HepG2 (cell line): Measurements from ENCODE around the gene SDR39U1. TPM values are rescaled to one million over a fixed set of nuclear protein-coding genes. Genes with fewer than 3 reads are reported as not detected.

Source experiments
- ATAC-seq: fragments of 200-7000 bp; cut with Tn5 transposase; 3 replicates; pipeline ENCODE4 v1.9.1; 2020; ENCODE audit warnings: mild to moderate bottlenecking, moderate library complexity
- BruUV-seq: library from RNA; stranded (reverse); fragments of 400-500 nt; replicated peaks from 2 replicates; lab custom pipeline; 2021; lab: Mats Ljungman, UMichigan
- CTCF ChIA-PET: fragments of 300-600 bp; formaldehyde crosslinking; extraction: SDS; loops from one replicate; lab custom pipeline; 2021; ENCODE audit warnings: low total read pairs, inconsistent platforms, low intra/inter-chr PET ratio; lab: Yijun Ruan, JAX
- POLR2A ChIA-PET: fragments of 350-600 bp; sonication (Branson Sonifier 250); formaldehyde crosslinking; loops from one replicate; lab custom pipeline; 2020; ENCODE audit warnings: antibody characterized with exemption, inconsistent platforms; lab: Yijun Ruan, JAX
- DNase-seq: peaks from one replicate; pipeline ENCODE4 v3.0.0-alpha.2; 2015; ENCODE audit warnings: low spot score
- FAIRE-seq: peaks from 3 replicates; lab custom pipeline; 2011; peaks lifted over from hg19 to GRCh38; lab: Jason Lieb, UNC
- H2AFZ ChIP-seq: one replicate; pipeline ENCODE4 v1.6.1; 2011; ENCODE audit warnings: low read length, inconsistent platforms
- H3K27ac ChIP-seq: fragments of 300-600 bp; 3 replicates; pipeline ENCODE4 v1.8.0; 2011; ENCODE audit warnings: mixed run types, mild to moderate bottlenecking, mixed read lengths, low read length, inconsistent platforms; ENCODE audit not compliant: insufficient read depth; ENCODE audit errors: extremely low read length
- H3K27me3 ChIP-seq, 2 experiments: fragments of 200-600 bp in 1 of 2; 2 replicates in 1 of 2; 3 replicates in 1 of 2; pipeline versions ENCODE4 v1.6.0 to v1.8.0; 2011; ENCODE audit warnings: low read length in 2 of 2, mild to moderate bottlenecking in 2 of 2, moderate library complexity in 2 of 2, inconsistent platforms in 1 of 2; ENCODE audit not compliant: insufficient read depth in 2 of 2, control insufficient read depth in 1 of 2
- H3K36me3 ChIP-seq, 2 experiments: fragments of 200-600 bp in 1 of 2; replicated peaks in 1 of 2; 2 replicates in 1 of 2; 3 replicates in 1 of 2; pipeline versions ENCODE4 v1.5.1 to v1.8.0; 2011; ENCODE audit warnings: low read length in 2 of 2, inconsistent platforms in 1 of 2; ENCODE audit not compliant: insufficient read depth in 2 of 2, control insufficient read depth in 1 of 2
- H3K4me1 ChIP-seq: 2 replicates; pipeline ENCODE4 v1.5.1; 2012; ENCODE audit warnings: low read length, inconsistent platforms; ENCODE audit not compliant: insufficient read depth
- H3K4me2 ChIP-seq: 2 replicates; pipeline ENCODE4 v1.6.0; 2011; ENCODE audit warnings: low read depth, low read length, inconsistent platforms
- H3K4me3 ChIP-seq, 3 experiments: fragments of 200-600 bp in 1 of 3; sonication (generic), shearing (Covaris generic) in 1 of 3; replicated peaks in 1 of 3; 2 replicates each; pipeline ENCODE4 v1.5.1; 2011 to 2016; ENCODE audit warnings: low read length in 3 of 3, inconsistent platforms in 2 of 3, low read depth in 2 of 3, mild to moderate bottlenecking in 2 of 3, control low read depth in 1 of 3, mixed read lengths in 1 of 3; ENCODE audit not compliant: insufficient read depth in 1 of 3
- H3K79me2 ChIP-seq: one replicate; pipeline ENCODE4 v1.6.1; 2011; ENCODE audit warnings: low read length, inconsistent platforms; ENCODE audit not compliant: insufficient read depth
- H3K9ac ChIP-seq: 2 replicates; pipeline ENCODE4 v1.6.0; 2011; ENCODE audit warnings: mild to moderate bottlenecking, low read depth, low read length, inconsistent platforms; ENCODE audit not compliant: insufficient read depth
- H3K9me3 ChIP-seq: 2 replicates; pipeline ENCODE4 v1.5.1; 2012; ENCODE audit warnings: mild to moderate bottlenecking, low read length
- H4K20me1 ChIP-seq: 2 replicates; pipeline ENCODE4 v1.6.0; 2011; ENCODE audit warnings: inconsistent platforms, mild to moderate bottlenecking, low read length, moderate library complexity; ENCODE audit not compliant: insufficient read depth
- ATF7 ChIP-seq, 2 experiments: fragments of 450-650 bp in 1 of 2; sonication (generic) in 1 of 2; formaldehyde crosslinking in 1 of 2; IDR thresholded peaks; 2 replicates each; pipeline versions ENCODE4 v1.4.0 to v1.6.1; 2016 to 2020; ENCODE audit warnings: antibody characterized with exemption in 1 of 2, mild to moderate bottlenecking in 1 of 2, missing genetic modification reagents in 1 of 2
- EZH2 ChIP-seq: conservative IDR thresholded peaks from 2 replicates; pipeline ENCODE4 v1.6.1; 2012; ENCODE audit warnings: mild to moderate bottlenecking, low read depth, low read length, moderate library complexity
- GTF3A ChIP-seq: sonication (generic); formaldehyde crosslinking; conservative IDR thresholded peaks from 2 replicates; pipeline ENCODE4 v1.4.0; 2020; ENCODE audit warnings: mild to moderate bottlenecking, missing genetic modification reagents
- MTA1 ChIP-seq: sonication (generic); formaldehyde crosslinking; IDR thresholded peaks from 2 replicates; pipeline ENCODE4 v1.4.0; 2020; ENCODE audit warnings: missing genetic modification reagents, mild to moderate bottlenecking, borderline replicate concordance
- POGZ ChIP-seq: sonication (generic); formaldehyde crosslinking; IDR thresholded peaks from 2 replicates; pipeline ENCODE4 v1.4.0; 2020; ENCODE audit warnings: mild to moderate bottlenecking, missing genetic modification reagents
- PTBP1 ChIP-seq: fragments of 200-400 bp; formaldehyde crosslinking; IDR thresholded peaks from 2 replicates; pipeline ENCODE4 v1.6.1; 2018; ENCODE audit warnings: low read length, low read depth; ENCODE audit not compliant: poor library complexity, severe bottlenecking
- SMAD1 ChIP-seq: sonication (generic); formaldehyde crosslinking; IDR thresholded peaks from 2 replicates; pipeline ENCODE4 v1.4.0; 2020; ENCODE audit warnings: missing genetic modification reagents, low read depth, mild to moderate bottlenecking, borderline replicate concordance
- SRSF1 ChIP-seq: fragments of 200-400 bp; formaldehyde crosslinking; optimal IDR thresholded peaks from 2 replicates; pipeline ENCODE3; 2017; ENCODE audit warnings: mild to moderate bottlenecking, low read depth, low read length, moderate library complexity
- ZNF10 ChIP-seq: sonication (generic); formaldehyde crosslinking; IDR thresholded peaks from 2 replicates; pipeline ENCODE4 v1.4.0; 2020; ENCODE audit warnings: mild to moderate bottlenecking, low read depth, missing genetic modification reagents, borderline replicate concordance
- ZNF225 ChIP-seq: sonication (generic); formaldehyde crosslinking; IDR thresholded peaks from 2 replicates; pipeline ENCODE4 v1.4.0; 2020; ENCODE audit warnings: mild to moderate bottlenecking, missing genetic modification reagents
- ZNF230 ChIP-seq: sonication (generic); formaldehyde crosslinking; IDR thresholded peaks from 2 replicates; pipeline ENCODE4 v1.4.0; 2020; ENCODE audit warnings: mild to moderate bottlenecking, missing genetic modification reagents
- ZNF367 ChIP-seq: sonication (generic); formaldehyde crosslinking; IDR thresholded peaks from 2 replicates; pipeline ENCODE4 v1.4.0; 2020; ENCODE audit warnings: missing genetic modification reagents, borderline replicate concordance
- ZNF616 ChIP-seq: sonication (generic); formaldehyde crosslinking; IDR thresholded peaks from 2 replicates; pipeline ENCODE4 v1.5.0; 2020; ENCODE audit warnings: low read depth, mild to moderate bottlenecking, missing genetic modification reagents
- ZNF672 ChIP-seq: sonication (generic); formaldehyde crosslinking; IDR thresholded peaks from 2 replicates; pipeline ENCODE4 v1.8.1; 2022; ENCODE audit warnings: missing genetic modification reagents
- ZNF713 ChIP-seq: sonication (generic); formaldehyde crosslinking; IDR thresholded peaks from 2 replicates; pipeline ENCODE4 v1.4.0; 2020; ENCODE audit warnings: mild to moderate bottlenecking, missing genetic modification reagents
- WGBS: methylation state at CpG from one replicate; pipeline ENCODE4 v1.1.6; 2017; ENCODE audit warnings: low lambda C conversion rate; 5-methylcytosine and 5-hydroxymethylcytosine counted together
- in situ Hi-C: cut with HindIII; loops from 2 replicates; pipeline ENCODE4 v1.10.0; 2017; ENCODE audit warnings: low pct_unique_long_range_greater_than_20kb; ENCODE audit not compliant: extremely low pct_ligation_motif_present
- intact Hi-C: fragments of 100-400 bp; cut with micrococcal nuclease; formaldehyde crosslinking; loops from one replicate; pipeline ENCODE4 v1.10.0; 2022; ENCODE audit not compliant: unreplicated experiment
- polyA plus RNA-seq, 8 experiments: library from polyadenylated mRNA; depleted of rRNA in 3 of 8; stranded (reverse) in 7 of 8; unstranded in 1 of 8; fragments of >200 nt; fragmentation: Illumina TruSeq in 4 of 8; extraction: Trizol in 4 of 8; gene quantifications; 2 replicates each; pipeline versions ENCODE4 v1.2.1 to v1.2.3, GENCODE V29; 2011 to 2016; ENCODE audit warnings: low read depth in 4 of 8, missing spikeins in 1 of 8, mixed read lengths in 1 of 8; ENCODE audit not compliant: insufficient read depth in 1 of 8
- total RNA-seq, 5 experiments: library from RNA; depleted of rRNA; stranded (reverse); fragments of >200 nt; fragmentation: Illumina TruSeq; extraction: Trizol; gene quantifications; 2 replicates each; pipeline ENCODE4 v1.2.3, GENCODE V29; 2016; ENCODE audit warnings: low read depth in 1 of 5
- TF ChIP-seq, protein P1 (sequence below): sonication (generic); formaldehyde crosslinking; IDR thresholded peaks from 2 replicates; pipeline ENCODE4 v1.4.0; 2020; ENCODE audit warnings: missing genetic modification reagents, borderline replicate concordance
- TF ChIP-seq, protein P2 (sequence below): sonication (generic); formaldehyde crosslinking; IDR thresholded peaks from 2 replicates; pipeline ENCODE4 v1.5.0; 2020; ENCODE audit warnings: mild to moderate bottlenecking, missing genetic modification reagents, borderline replicate concordance

The SDR39U1 gene
- total and polyA plus RNA-seq, 2 of the 13 experiments (the other 11 are each of a cell fraction or from before 2014, with no cell fraction given) = 34.4 to 129 TPM

DNA sequence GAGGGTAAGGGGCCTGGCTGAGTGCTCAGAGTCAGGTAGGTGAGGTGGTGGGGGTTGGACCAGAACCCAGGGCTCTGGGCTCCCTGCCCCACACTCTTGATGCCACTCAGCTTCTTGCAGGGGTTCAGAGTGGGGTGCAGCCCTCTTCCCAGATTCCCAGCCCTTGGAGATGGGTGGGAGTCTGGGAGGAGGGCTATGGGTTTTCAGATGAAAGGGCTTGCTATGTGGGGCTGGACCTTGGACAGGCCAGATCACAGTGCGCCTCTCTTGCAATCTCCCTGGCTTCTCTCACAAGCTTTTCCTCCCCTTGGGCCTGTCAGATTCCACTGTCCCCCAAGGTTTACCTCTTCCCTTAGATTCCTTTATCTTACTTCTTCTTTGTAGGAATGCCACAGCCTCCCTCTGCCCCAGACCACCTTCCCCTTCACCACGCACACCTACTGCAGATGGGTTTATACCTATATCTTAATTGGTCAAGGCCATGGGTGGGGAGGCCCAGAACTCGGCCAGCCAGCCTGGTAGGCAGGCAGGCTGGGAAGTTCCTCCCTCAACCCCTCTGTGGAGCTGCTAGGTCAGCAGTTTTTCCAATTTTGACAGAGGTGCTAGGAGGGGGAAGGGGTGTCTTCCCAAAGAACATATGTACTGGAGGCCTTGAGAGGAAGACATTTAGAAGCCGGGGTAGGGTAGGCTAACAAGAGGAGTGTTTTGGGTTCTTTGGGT is 42.4 kb downstream of the SDR39U1 start (continued):
- TF ChIP-seq ZNF230 (0 out of 2 replicates have a peak, but pooled peaks have one; percentile 18), ZNF672 (CRISPR knock-in tag) (no peak)
- TF ChIP-seq, all 625 proteins: peak for 37

DNA sequence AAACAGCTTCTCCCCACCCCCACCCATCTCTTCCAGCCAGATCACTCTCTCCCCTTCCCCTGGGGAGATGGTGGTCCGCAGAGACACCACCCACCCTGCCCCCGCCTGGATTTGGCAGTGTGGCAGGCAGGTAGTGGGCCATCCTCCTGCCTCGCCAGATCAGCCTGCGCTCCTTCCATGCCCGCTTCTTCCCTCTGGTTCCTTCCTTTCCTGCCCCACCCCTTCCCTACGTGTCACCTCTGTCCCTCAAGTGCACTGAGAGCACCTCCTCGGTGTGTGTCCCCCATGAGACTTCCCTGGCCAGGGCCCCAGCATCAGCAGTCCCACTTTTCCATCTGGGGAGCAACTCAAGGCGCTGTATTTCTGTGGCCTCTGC is 43.1 kb downstream of the SDR39U1 start:
- Histone ChIP-seq H3K4me1 (peaks cover 43% of the 10 kb centered on the region), H3K27me3 (peaks cover 15 to 54% of the 10 kb centered on the region in 2 experiments), H2AFZ (peak overlapping the region; percentile 23), H4K20me1 (no peaks in the 10 kb centered on the region), H3K79me2 (no peaks in the 10 kb centered on the region), H3K36me3 (no peaks in the 10 kb centered on the region), H3K27ac (no peak overlapping the region), H3K4me2 (peak overlapping the region; percentile 83), H3K4me3 (peak overlapping the region; percentile 54 to 74 (median 62)), H3K9ac (peak overlapping the region; percentile 18; the same call in 1 of the 2 replicates), H3K9me3 (no peaks in the 10 kb centered on the region)
- CTCF ChIA-PET = no interaction called here
- POLR2A ChIA-PET = interaction anchor here (1.0 to 3.3 kb wide), 8 partner anchors 8 to 33 kb away, joined by 3 to 17 read pairs (median 4); partner anchors contain the start of genes CBLN3 and KHNYN
- 10% methylated on average over 8 of the region's 8 CpGs for WGBS
- intact Hi-C loops = loop anchor here (2.0 kb wide), 1 partner anchor 31 kb away; no protein-coding TSS in a partner anchor
- ATAC-seq = peak; percentile 13
- FAIRE-seq = no peak
- no TSS peak for BruUV-seq
- in situ Hi-C loops = no loop called here
- no peak for DNase-seq
- TF ChIP-seq ZNF367 (CRISPR knock-in tag) (no peak), SMAD1 (peak; percentile 10; the same call in 1 of the 2 replicates), ZNF225 (CRISPR knock-in tag) (peak; percentile 81; the same call in 1 of the 2 replicates), EZH2 (0 out of 2 replicates have a peak, but pooled peaks have one; percentile 76), POGZ (CRISPR knock-in tag) (no peak), SRSF1 (peak; percentile 71), ZNF713 (CRISPR knock-in tag) (0 out of 2 replicates have a peak, but pooled peaks have one; percentile 25), ZNF10 (CRISPR knock-in tag) (no peak), PTBP1 (peak; percentile 7), ATF7 (IDR thresholded peaks at IDR 0.05) (no peak), ATF7 (CRISPR knock-in tag; IDR thresholded peaks at IDR 0.05) (peak; percentile 55; the same call in 1 of the 2 replicates), GTF3A (CRISPR knock-in tag) (no peak), ZNF616 (CRISPR knock-in tag) (0 out of 2 replicates have a peak, but pooled peaks have one; percentile 9), MTA1 (no peak; the same call in 1 of the 2 replicates)
- TF ChIP-seq, protein P1, sequence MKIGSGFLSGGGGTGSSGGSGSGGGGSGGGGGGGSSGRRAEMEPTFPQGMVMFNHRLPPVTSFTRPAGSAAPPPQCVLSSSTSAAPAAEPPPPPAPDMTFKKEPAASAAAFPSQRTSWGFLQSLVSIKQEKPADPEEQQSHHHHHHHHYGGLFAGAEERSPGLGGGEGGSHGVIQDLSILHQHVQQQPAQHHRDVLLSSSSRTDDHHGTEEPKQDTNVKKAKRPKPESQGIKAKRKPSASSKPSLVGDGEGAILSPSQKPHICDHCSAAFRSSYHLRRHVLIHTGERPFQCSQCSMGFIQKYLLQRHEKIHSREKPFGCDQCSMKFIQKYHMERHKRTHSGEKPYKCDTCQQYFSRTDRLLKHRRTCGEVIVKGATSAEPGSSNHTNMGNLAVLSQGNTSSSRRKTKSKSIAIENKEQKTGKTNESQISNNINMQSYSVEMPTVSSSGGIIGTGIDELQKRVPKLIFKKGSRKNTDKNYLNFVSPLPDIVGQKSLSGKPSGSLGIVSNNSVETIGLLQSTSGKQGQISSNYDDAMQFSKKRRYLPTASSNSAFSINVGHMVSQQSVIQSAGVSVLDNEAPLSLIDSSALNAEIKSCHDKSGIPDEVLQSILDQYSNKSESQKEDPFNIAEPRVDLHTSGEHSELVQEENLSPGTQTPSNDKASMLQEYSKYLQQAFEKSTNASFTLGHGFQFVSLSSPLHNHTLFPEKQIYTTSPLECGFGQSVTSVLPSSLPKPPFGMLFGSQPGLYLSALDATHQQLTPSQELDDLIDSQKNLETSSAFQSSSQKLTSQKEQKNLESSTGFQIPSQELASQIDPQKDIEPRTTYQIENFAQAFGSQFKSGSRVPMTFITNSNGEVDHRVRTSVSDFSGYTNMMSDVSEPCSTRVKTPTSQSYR (CRISPR knock-in tag) = no peak
- TF ChIP-seq, protein P2, sequence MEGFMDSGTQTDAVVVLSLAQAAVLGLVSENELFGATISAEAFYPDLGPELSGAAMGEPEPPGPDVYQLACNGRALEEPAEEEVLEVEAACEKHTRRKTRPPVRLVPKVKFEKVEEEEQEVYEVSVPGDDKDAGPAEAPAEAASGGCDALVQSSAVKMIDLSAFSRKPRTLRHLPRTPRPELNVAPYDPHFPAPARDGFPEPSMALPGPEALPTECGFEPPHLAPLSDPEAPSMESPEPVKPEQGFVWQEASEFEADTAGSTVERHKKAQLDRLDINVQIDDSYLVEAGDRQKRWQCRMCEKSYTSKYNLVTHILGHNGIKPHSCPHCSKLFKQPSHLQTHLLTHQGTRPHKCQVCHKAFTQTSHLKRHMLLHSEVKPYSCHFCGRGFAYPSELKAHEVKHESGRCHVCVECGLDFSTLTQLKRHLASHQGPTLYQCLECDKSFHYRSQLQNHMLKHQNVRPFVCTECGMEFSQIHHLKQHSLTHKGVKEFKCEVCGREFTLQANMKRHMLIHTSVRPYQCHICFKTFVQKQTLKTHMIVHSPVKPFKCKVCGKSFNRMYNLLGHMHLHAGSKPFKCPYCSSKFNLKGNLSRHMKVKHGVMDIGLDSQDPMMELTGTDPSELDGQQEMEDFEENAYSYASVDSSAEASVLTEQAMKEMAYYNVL (CRISPR knock-in tag) = peak; percentile 20; the same call in 1 of the 2 replicates
